ENCODE results near the gene ZNF521. TPM values are rescaled to one million over a fixed set of nuclear protein-coding genes. Genes with fewer than 3 reads are reported as not detected.

ZNF521 gene
- total and polyA plus RNA-seq, 2 experiments from 2014 or later: 3.1 to 9.2 TPM

DNA sequence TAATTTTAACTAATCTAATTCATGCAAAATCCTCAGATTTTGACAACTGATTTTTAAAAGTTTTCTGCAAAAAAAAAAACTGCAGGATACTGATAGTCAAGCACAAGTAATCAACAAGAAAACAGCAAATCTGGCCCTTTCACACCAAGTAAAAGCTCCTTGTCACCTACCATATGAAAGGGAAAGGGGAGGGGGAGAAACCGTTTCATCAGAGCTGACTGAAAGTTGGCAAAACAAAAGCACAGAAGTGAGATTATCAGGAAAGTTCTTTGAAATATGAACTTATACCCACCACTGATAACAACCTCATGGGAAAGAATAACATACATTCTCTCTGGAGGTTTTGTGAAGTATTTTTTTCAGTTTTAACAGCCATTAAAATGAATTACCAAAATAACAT, 38.7 kb downstream of the ZNF521 start:
- no peaks in the 10 kb centered on the region for H3F3A ChIP-seq (replicated peaks; ENCODE audit: low read depth)
- no peak overlapping the region for H2AFZ ChIP-seq
- H3K79me2 ChIP-seq (replicated peaks; ENCODE audit: insufficient read depth): no peaks in the 10 kb centered on the region
- Mint-ChIP-seq H3K36me3 (ENCODE audit: low read depth) (no peaks in the 10 kb centered on the region), H3K9me3 (no peaks in the 10 kb centered on the region), H3K27ac (no peak overlapping the region), H3K4me1 (peaks cover 25% of the 10 kb centered on the region), H3K27me3 (ENCODE audit: insufficient read depth, low read depth, poor library complexity) (peaks cover under 1% of the 10 kb centered on the region), H3K4me3 (no peak overlapping the region)
- H3K27ac ChIP-seq (ENCODE audit: low read depth): no peak overlapping the region
- no peaks in the 10 kb centered on the region for H3K9me2 ChIP-seq (ENCODE audit: insufficient read depth)
- H3K4me2 ChIP-seq: no peak overlapping the region
- H3K36me3 ChIP-seq (ENCODE audit: insufficient read depth): no peaks in the 10 kb centered on the region
- TF ChIP-seq CREB1 (CRISPR knock-in tag; IDR thresholded peaks at IDR 0.05; ENCODE audit: low read depth): no peak
- TF ChIP-seq, protein P1, sequence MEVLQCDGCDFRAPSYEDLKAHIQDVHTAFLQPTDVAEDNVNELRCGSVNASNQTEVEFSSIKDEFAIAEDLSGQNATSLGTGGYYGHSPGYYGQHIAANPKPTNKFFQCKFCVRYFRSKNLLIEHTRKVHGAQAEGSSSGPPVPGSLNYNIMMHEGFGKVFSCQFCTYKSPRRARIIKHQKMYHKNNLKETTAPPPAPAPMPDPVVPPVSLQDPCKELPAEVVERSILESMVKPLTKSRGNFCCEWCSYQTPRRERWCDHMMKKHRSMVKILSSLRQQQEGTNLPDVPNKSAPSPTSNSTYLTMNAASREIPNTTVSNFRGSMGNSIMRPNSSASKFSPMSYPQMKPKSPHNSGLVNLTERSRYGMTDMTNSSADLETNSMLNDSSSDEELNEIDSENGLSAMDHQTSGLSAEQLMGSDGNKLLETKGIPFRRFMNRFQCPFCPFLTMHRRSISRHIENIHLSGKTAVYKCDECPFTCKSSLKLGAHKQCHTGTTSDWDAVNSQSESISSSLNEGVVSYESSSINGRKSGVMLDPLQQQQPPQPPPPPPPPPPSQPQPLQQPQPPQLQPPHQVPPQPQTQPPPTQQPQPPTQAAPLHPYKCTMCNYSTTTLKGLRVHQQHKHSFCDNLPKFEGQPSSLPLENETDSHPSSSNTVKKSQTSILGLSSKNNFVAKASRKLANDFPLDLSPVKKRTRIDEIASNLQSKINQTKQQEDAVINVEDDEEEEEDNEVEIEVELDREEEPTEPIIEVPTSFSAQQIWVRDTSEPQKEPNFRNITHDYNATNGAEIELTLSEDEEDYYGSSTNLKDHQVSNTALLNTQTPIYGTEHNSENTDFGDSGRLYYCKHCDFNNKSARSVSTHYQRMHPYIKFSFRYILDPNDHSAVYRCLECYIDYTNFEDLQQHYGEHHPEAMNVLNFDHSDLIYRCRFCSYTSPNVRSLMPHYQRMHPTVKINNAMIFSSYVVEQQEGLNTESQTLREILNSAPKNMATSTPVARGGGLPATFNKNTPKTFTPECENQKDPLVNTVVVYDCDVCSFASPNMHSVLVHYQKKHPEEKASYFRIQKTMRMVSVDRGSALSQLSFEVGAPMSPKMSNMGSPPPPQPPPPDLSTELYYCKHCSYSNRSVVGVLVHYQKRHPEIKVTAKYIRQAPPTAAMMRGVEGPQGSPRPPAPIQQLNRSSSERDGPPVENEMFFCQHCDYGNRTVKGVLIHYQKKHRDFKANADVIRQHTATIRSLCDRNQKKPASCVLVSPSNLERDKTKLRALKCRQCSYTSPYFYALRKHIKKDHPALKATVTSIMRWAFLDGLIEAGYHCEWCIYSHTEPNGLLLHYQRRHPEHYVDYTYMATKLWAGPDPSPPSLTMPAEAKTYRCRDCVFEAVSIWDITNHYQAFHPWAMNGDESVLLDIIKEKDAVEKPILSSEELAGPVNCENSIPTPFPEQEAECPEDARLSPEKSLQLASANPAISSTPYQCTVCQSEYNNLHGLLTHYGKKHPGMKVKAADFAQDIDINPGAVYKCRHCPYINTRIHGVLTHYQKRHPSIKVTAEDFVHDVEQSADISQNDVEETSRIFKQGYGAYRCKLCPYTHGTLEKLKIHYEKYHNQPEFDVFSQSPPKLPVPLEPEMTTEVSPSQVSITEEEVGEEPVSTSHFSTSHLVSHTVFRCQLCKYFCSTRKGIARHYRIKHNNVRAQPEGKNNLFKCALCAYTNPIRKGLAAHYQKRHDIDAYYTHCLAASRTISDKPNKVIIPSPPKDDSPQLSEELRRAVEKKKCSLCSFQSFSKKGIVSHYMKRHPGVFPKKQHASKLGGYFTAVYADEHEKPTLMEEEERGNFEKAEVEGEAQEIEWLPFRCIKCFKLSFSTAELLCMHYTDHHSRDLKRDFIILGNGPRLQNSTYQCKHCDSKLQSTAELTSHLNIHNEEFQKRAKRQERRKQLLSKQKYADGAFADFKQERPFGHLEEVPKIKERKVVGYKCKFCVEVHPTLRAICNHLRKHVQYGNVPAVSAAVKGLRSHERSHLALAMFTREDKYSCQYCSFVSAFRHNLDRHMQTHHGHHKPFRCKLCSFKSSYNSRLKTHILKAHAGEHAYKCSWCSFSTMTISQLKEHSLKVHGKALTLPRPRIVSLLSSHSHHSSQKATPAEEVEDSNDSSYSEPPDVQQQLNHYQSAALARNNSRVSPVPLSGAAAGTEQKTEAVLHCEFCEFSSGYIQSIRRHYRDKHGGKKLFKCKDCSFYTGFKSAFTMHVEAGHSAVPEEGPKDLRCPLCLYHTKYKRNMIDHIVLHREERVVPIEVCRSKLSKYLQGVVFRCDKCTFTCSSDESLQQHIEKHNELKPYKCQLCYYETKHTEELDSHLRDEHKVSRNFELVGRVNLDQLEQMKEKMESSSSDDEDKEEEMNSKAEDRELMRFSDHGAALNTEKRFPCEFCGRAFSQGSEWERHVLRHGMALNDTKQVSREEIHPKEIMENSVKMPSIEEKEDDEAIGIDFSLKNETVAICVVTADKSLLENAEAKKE (CRISPR knock-in tag; IDR thresholded peaks at IDR 0.05): no peak
- ATAC-seq: no peak
- DNase-seq (ENCODE audit: low spot score): no peak
- H3K4me1 ChIP-seq (ENCODE audit: insufficient read depth): peaks cover 4% of the 10 kb centered on the region; the same call in 1 of the 2 replicates
- H3K4me3 ChIP-seq: no peak overlapping the region
- H3K27me3 ChIP-seq (ENCODE audit: insufficient read depth): no peaks in the 10 kb centered on the region
- no peaks in the 10 kb centered on the region for H4K20me1 ChIP-seq (replicated peaks; ENCODE audit: insufficient read depth)

DNA sequence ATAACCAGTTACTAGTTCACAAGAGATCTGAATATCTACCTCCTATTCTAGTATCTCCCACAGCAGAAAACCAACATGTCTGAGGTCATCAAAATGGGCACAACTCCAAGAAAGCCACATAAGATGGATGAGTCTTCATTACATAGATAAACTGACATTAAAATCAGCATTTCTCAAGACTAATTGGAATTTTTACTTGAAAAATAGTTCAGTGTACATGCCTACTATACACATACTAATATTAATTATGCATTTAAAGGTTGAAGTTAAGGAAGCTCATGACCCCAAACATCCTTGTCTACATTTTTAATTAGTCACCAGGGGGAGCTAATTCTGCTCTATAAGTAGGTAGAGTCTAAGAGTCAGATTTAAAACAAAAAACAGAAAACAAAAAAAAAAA, 41.9 kb downstream of the ZNF521 start:
- Histone ChIP-seq H3F3A (replicated peaks; ENCODE audit: low read depth) (no peaks in the 10 kb centered on the region), H4K20me1 (replicated peaks; ENCODE audit: insufficient read depth) (no peaks in the 10 kb centered on the region), H3K4me2 (no peak overlapping the region), H3K27me3 (ENCODE audit: insufficient read depth) (no peaks in the 10 kb centered on the region), H3K4me1 (ENCODE audit: insufficient read depth) (no peaks in the 10 kb centered on the region), H3K9me2 (ENCODE audit: insufficient read depth) (no peaks in the 10 kb centered on the region), H2AFZ (no peak overlapping the region), H3K79me2 (replicated peaks; ENCODE audit: insufficient read depth) (no peaks in the 10 kb centered on the region), H3K4me3 (no peak overlapping the region), H3K36me3 (ENCODE audit: insufficient read depth) (no peaks in the 10 kb centered on the region), H3K27ac (ENCODE audit: low read depth) (no peak overlapping the region)
- Mint-ChIP-seq H3K4me1 (peaks cover 14% of the 10 kb centered on the region), H3K27ac (no peak overlapping the region), H3K4me3 (no peak overlapping the region), H3K27me3 (ENCODE audit: insufficient read depth, low read depth, poor library complexity) (peaks cover 2% of the 10 kb centered on the region), H3K36me3 (ENCODE audit: low read depth) (no peaks in the 10 kb centered on the region), H3K9me3 (no peaks in the 10 kb centered on the region)
- DNase-seq (ENCODE audit: low spot score) (peak; percentile 68), ATAC-seq (no peak)
- TF ChIP-seq, protein P2, sequence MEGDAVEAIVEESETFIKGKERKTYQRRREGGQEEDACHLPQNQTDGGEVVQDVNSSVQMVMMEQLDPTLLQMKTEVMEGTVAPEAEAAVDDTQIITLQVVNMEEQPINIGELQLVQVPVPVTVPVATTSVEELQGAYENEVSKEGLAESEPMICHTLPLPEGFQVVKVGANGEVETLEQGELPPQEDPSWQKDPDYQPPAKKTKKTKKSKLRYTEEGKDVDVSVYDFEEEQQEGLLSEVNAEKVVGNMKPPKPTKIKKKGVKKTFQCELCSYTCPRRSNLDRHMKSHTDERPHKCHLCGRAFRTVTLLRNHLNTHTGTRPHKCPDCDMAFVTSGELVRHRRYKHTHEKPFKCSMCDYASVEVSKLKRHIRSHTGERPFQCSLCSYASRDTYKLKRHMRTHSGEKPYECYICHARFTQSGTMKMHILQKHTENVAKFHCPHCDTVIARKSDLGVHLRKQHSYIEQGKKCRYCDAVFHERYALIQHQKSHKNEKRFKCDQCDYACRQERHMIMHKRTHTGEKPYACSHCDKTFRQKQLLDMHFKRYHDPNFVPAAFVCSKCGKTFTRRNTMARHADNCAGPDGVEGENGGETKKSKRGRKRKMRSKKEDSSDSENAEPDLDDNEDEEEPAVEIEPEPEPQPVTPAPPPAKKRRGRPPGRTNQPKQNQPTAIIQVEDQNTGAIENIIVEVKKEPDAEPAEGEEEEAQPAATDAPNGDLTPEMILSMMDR (conservative IDR thresholded peaks at IDR 0.05; ENCODE audit: low read depth in 2 of 2): peak in 1 of 2 experiments; percentile 68; a peak in 3 of 4 replicates
- TF ChIP-seq ZNF114 (CRISPR knock-in tag; IDR thresholded peaks at IDR 0.05): no peak
- TF ChIP-seq STAT1 (IDR thresholded peaks at IDR 0.05; ENCODE audit: unreplicated experiment): no peak
- no peak for TF ChIP-seq JUNB (IDR thresholded peaks at IDR 0.05; ENCODE audit: unreplicated experiment)
- TF ChIP-seq EZH2 (IDR thresholded peaks at IDR 0.05; ENCODE audit: low read depth, unreplicated experiment): no peak

All from GM23338 (cell line).